Activated T-cell treated with anti-CD3 and anti-CD28 coated beads, Interleukin-2, amount 50 U/mL, for 72 hours (primary cell): ENCODE results near the gene NANOS2. TPM values are rescaled to one million over a fixed set of nuclear protein-coding genes. Genes with fewer than 3 reads are reported as not detected.
A peak's percentile ranks its signal among the peaks of the same experiment; 100 is the strongest.

Experiments
- ATAC-seq, 2 donors: fragments of 150-1000 bp; cut with Tn5 transposase; replicated peaks in 1 of 2; 2 replicates each; pipeline ENCODE4 v1.10.0; 2021; ENCODE audit warnings: moderate library complexity in 2 of 2, mild to moderate bottlenecking in 1 of 2
- DNase-seq, 2 donors: peaks; one replicate each; pipeline ENCODE4 v3.0.0; 2021 to 2022; ENCODE audit warnings: mixed read lengths in 1 of 2
- H3K27ac Mint-ChIP-seq: one replicate; pipeline ENCODE4 v1.8.0; 2022; ENCODE audit warnings: mild to moderate bottlenecking, moderate library complexity, mixed read lengths
- H3K27me3 Mint-ChIP-seq: one replicate; pipeline ENCODE4 v1.8.0; 2022; ENCODE audit warnings: low read depth, mixed read lengths
- H3K36me3 Mint-ChIP-seq, 2 donors: one replicate each; pipeline ENCODE4 v1.8.0; 2022; ENCODE audit warnings: mixed read lengths in 2 of 2, mild to moderate bottlenecking in 1 of 2; ENCODE audit not compliant: insufficient read depth in 2 of 2
- H3K4me1 Mint-ChIP-seq: one replicate; pipeline ENCODE4 v1.8.0; 2022; ENCODE audit warnings: low read depth, mixed read lengths
- H3K4me3 Mint-ChIP-seq, 2 donors: one replicate each; pipeline ENCODE4 v1.8.0; 2022; ENCODE audit warnings: mild to moderate bottlenecking in 2 of 2, mixed read lengths in 2 of 2, moderate library complexity in 2 of 2
- H3K9me3 Mint-ChIP-seq, 2 donors: one replicate each; pipeline ENCODE4 v1.8.0; 2022; ENCODE audit warnings: mixed read lengths in 2 of 2
- total RNA-seq, 2 donors: library from RNA; stranded (reverse); gene quantifications; one replicate each; pipeline ENCODE4 v1.2.3, GENCODE V29; 2022

The NANOS2 gene
- total RNA-seq, 2 donors from 2014 or later = not detected

- DNase-seq = no peak
- Mint-ChIP-seq H3K9me3 (no peaks in the 10 kb centered on the region), H3K27ac (no peak overlapping the region), H3K36me3 (no peaks in the 10 kb centered on the region), H3K4me1 (peaks cover 5% of the 10 kb centered on the region), H3K27me3 (peaks cover 7% of the 10 kb centered on the region), H3K4me3 (no peak overlapping the region)
- no peak for ATAC-seq
These were observed 33.3 kb upstream of the NANOS2 start for GRCh38 chr19:45947926-45948325.

DNA sequence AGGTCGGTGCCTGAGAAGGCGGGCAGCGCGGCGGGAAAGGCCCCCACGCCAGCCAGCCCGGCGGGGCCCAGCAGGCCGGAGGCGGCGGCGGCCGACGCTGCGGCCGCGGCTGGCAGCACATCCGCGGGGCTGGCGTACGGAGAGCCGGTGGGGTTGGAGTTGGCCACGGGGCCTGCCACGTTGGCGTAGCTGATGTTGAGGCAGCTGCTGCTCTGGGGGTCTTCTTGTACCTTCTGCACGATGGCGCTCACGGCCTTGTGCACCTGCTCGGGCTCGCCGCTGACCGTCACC lies 25.9 kb upstream of the NANOS2 start:
- no peaks in the 10 kb centered on the region for H3K4me1 Mint-ChIP-seq
- peaks cover 0 to 2% of the 10 kb centered on the region in 2 donors for H3K36me3 Mint-ChIP-seq
- no peaks in the 10 kb centered on the region for H3K9me3 Mint-ChIP-seq
- H3K4me3 Mint-ChIP-seq = no peak overlapping the region
- ATAC-seq (no peak), DNase-seq (no peak)
- H3K27me3 Mint-ChIP-seq = peaks cover 20% of the 10 kb centered on the region
- H3K27ac Mint-ChIP-seq = no peak overlapping the region

DNA sequence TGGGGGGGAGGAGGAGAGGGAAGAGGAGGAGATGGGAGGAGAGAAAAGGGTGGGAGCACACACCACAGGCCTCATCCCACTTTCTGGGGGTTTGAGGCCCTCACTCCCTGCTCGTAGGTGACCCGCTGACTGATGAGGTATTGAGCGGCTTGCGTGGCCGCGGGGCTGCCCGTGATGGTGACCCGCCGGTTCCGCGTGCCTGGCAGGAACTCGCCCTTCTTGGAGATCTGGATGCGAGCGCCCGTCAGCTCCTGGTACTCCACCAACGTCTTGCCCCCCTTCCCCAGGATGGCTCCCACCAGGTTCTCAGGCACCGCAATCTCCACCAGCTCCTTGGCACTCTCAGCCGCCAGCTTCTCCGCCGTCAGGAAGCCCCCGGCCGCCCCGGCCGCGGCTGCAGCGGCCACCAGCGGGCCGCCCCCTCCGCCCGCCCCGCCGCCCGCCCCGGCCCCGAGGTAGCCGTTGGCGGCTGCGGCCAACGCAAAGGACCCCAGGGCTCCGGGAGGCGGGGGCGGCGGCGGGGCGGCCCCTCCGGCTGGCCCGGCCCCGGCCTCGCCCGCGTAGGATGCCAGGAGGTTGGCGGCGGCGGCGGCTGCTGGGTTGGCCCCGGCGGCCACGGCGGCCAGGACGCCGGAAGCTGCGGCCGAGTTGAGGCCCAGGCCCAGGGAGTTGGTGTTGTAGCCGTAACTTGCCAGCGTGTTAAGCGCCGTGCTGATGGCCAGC lies 25.4 kb upstream of the NANOS2 start:
- DNase-seq (no peak), ATAC-seq (no peak)
- Mint-ChIP-seq H3K27ac (no peak overlapping the region), H3K27me3 (peaks cover 22% of the 10 kb centered on the region), H3K4me3 (no peak overlapping the region), H3K4me1 (no peaks in the 10 kb centered on the region), H3K36me3 (peaks cover 0 to 2% of the 10 kb centered on the region in 2 donors), H3K9me3 (no peaks in the 10 kb centered on the region)

DNA sequence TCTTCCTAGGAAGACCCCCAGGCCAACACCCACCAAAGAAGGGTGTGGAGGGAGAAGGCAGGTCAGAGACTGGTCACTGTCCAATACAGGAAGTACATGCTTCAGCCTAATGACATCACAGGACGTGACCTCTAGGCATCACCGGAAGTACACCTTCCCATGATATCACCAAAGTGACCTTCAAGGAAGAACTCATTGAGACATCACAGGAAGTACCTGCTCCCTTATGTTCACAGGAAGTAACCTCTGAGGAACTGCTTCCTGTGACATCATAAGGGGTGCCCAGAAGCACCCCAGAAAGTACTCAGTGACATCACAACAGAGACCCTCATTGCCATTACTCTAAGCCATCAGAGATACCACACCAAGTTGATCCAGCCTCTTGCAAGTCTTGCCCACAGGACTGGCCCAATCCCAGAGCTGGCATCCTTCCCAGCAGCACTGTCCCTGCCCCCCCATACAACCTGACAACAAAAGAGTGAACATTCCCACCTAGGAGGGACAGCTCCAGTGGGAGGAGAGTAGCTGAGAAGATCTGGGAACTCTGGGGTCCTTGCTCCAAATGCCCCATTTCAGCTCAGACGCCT lies 24.2 kb upstream of the NANOS2 start:
- peaks cover 0 to 2% of the 10 kb centered on the region in 2 donors for H3K36me3 Mint-ChIP-seq
- H3K27ac Mint-ChIP-seq = no peak overlapping the region
- no peaks in the 10 kb centered on the region for H3K9me3 Mint-ChIP-seq
- no peak for ATAC-seq
- no peak for DNase-seq
- peaks cover 24% of the 10 kb centered on the region for H3K27me3 Mint-ChIP-seq
- no peaks in the 10 kb centered on the region for H3K4me1 Mint-ChIP-seq
- H3K4me3 Mint-ChIP-seq = no peak overlapping the region

- H3K4me3 Mint-ChIP-seq = no peak overlapping the region
- no peaks in the 10 kb centered on the region for H3K9me3 Mint-ChIP-seq
- no peak for DNase-seq
- no peaks in the 10 kb centered on the region for H3K4me1 Mint-ChIP-seq
- no peak overlapping the region for H3K27ac Mint-ChIP-seq
- H3K36me3 Mint-ChIP-seq = peaks cover 0 to 2% of the 10 kb centered on the region in 2 donors
- H3K27me3 Mint-ChIP-seq = peaks cover 33% of the 10 kb centered on the region
- no peak for ATAC-seq
These were observed 20.7 kb upstream of the NANOS2 start for GRCh38 chr19:45935267-45935666.

DNA sequence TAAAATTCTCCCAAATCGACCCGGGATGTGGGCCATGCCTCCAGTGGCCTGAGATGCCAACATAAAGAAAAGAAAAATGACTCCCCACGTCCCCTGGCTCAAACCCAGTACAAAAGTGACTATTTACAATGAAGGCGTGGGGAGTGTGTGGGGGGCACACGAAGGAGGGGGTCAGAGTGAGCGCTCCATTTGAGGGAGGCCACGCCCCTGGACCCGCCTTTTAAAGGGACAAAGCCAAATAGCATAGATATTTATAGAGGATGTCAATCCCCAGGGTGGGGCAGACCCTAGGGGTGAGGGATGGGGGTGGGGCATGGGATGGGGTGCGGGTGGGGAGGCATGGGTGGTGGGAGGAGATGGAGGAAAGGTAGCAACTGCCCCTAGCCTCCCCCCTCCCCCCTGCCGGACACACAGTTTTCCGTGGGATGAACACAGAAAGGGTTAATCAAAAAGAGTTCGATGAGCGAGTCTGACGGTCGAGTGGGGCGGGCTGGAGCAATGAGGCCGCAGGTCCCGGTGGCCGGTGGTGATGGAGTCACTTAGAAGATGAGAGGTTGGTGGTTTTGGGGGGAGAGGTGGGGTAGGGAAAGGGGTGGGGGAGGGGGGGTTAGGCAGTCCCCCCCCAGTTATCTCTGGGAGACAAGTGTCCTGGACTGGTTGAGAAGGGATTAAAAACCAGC lies 20.1 kb upstream of the NANOS2 start:
- H3K4me3 Mint-ChIP-seq = no peak overlapping the region
- H3K27me3 Mint-ChIP-seq = peaks cover 38% of the 10 kb centered on the region
- ATAC-seq = no peak
- H3K36me3 Mint-ChIP-seq = peaks cover 0 to 2% of the 10 kb centered on the region in 2 donors
- H3K9me3 Mint-ChIP-seq = no peaks in the 10 kb centered on the region
- no peaks in the 10 kb centered on the region for H3K4me1 Mint-ChIP-seq
- H3K27ac Mint-ChIP-seq = no peak overlapping the region
- DNase-seq = no peak

GRCh38 chr19:45933759-45934158 lies 19.2 kb upstream of the NANOS2 start:
- Mint-ChIP-seq H3K9me3 (no peaks in the 10 kb centered on the region), H3K4me3 (no peak overlapping the region), H3K27me3 (peaks cover 36% of the 10 kb centered on the region), H3K4me1 (no peaks in the 10 kb centered on the region), H3K36me3 (peaks cover 0 to under 1% of the 10 kb centered on the region in 2 donors), H3K27ac (no peak overlapping the region)
- DNase-seq (no peak), ATAC-seq (no peak)

DNA sequence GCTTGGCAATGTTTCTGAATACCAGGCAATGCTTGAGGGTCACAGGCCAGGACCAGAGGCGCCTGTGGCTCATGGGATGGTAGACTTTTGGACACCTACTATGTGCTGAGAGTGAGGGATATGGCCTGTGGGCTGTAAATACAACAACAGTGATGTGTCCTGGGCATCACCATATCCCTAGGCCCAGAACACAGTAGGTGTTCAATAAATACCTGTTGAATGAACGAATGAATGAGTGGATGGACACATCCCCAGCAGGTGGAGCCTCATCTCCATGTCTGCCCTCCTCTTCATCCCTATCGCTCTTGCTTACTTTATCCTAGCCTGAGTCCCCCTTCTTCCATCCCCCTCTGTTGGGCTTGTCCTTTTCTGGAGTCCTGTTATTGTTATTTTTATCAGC lies 16.5 kb upstream of the NANOS2 start:
- Mint-ChIP-seq H3K27me3 (peaks cover 41% of the 10 kb centered on the region), H3K4me3 (no peak overlapping the region), H3K9me3 (no peaks in the 10 kb centered on the region), H3K27ac (no peak overlapping the region), H3K4me1 (peaks cover 14% of the 10 kb centered on the region), H3K36me3 (no peaks in the 10 kb centered on the region)
- ATAC-seq = no peak
- DNase-seq = no peak

GRCh38 chr19:45929247-45929646 lies 14.7 kb upstream of the NANOS2 start:
- H3K4me1 Mint-ChIP-seq = peaks cover 14% of the 10 kb centered on the region
- H3K9me3 Mint-ChIP-seq = no peaks in the 10 kb centered on the region
- no peak overlapping the region for H3K27ac Mint-ChIP-seq
- H3K27me3 Mint-ChIP-seq = peaks cover 31% of the 10 kb centered on the region
- no peaks in the 10 kb centered on the region for H3K36me3 Mint-ChIP-seq
- ATAC-seq = no peak
- peak overlapping the region in 1 of 2 donors; percentile 25 for H3K4me3 Mint-ChIP-seq
- DNase-seq = no peak

- no peaks in the 10 kb centered on the region for H3K9me3 Mint-ChIP-seq
- peaks cover 14% of the 10 kb centered on the region for H3K4me1 Mint-ChIP-seq
- ATAC-seq (peak; percentile 99 to 100), DNase-seq (peak; percentile 87 to 93)
- peaks cover 28% of the 10 kb centered on the region for H3K27me3 Mint-ChIP-seq
- peak overlapping the region; percentile 6 for H3K27ac Mint-ChIP-seq
- H3K36me3 Mint-ChIP-seq = no peaks in the 10 kb centered on the region
- H3K4me3 Mint-ChIP-seq = peak overlapping the region; percentile 81 to 85
These were observed 13.1 kb upstream of the NANOS2 start for GRCh38 chr19:45927565-45928261.

GRCh38 chr19:45924891-45925447 lies 10.4 kb upstream of the NANOS2 start:
- DNase-seq = no peak
- H3K4me1 Mint-ChIP-seq = peaks cover 14% of the 10 kb centered on the region
- no peak overlapping the region for H3K4me3 Mint-ChIP-seq
- peaks cover 16% of the 10 kb centered on the region for H3K27me3 Mint-ChIP-seq
- ATAC-seq = no peak
- no peak overlapping the region for H3K27ac Mint-ChIP-seq
- H3K9me3 Mint-ChIP-seq = no peaks in the 10 kb centered on the region
- no peaks in the 10 kb centered on the region for H3K36me3 Mint-ChIP-seq

DNA sequence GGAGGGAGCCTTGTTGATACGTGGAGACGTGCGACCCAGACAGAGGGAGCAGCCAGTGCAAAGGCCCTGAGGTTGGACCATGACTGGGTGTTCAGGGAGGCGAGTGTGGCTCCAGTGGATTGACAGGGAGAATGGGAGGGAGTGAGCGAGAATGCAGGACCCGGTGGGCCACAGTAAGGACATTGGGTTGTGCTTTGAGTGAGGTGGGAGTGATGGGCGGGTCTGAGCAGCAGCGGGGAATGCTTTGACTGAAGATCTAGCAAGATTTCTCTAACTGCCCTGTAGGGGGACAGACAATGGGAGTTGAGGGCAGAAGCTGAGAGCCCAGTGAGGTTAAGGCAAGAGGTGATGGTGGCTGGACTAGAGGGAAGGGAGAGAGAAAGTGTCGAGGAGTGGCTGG lies 7.7 kb upstream of the NANOS2 start:
- Mint-ChIP-seq H3K9me3 (no peaks in the 10 kb centered on the region), H3K4me3 (no peak overlapping the region), H3K36me3 (no peaks in the 10 kb centered on the region), H3K27me3 (no peaks in the 10 kb centered on the region), H3K27ac (no peak overlapping the region), H3K4me1 (peaks cover 2% of the 10 kb centered on the region)
- DNase-seq = no peak
- peak; percentile 14 to 42 for ATAC-seq

DNA sequence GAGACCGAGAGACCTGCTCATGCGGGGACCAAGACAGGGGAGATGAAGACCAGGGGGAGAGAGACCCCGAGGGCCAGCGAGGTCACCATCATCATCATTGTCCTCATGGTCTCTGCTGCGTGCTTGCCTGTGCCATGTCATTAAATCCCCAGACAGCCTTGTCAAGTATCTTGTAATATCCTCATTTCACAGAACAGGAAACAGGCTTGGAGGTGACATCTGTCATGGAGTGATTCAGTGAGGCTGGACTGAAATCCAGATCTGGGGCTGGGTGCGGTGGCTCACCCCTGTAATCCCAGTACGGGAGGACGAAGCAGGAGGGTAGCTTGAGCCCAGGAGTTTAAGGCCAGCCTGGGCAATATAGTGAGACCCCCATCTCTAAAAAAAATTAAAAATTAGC lies 5.9 kb upstream of the NANOS2 start:
- DNase-seq (no peak), ATAC-seq (peak; percentile 39 to 59)
- H3K27ac Mint-ChIP-seq = no peak overlapping the region
- H3K4me1 Mint-ChIP-seq = no peaks in the 10 kb centered on the region
- no peaks in the 10 kb centered on the region for H3K9me3 Mint-ChIP-seq
- peaks cover 6% of the 10 kb centered on the region for H3K27me3 Mint-ChIP-seq
- no peaks in the 10 kb centered on the region for H3K36me3 Mint-ChIP-seq
- H3K4me3 Mint-ChIP-seq = no peak overlapping the region
